ENCODE data around the gene RHBDD3.
"Not testable (repeated sequence)": the region's sequence is repeated elsewhere in the genome, so short reads cannot be mapped to it uniquely, and the experiment has no call there.

RHBDD3 gene

DNA sequence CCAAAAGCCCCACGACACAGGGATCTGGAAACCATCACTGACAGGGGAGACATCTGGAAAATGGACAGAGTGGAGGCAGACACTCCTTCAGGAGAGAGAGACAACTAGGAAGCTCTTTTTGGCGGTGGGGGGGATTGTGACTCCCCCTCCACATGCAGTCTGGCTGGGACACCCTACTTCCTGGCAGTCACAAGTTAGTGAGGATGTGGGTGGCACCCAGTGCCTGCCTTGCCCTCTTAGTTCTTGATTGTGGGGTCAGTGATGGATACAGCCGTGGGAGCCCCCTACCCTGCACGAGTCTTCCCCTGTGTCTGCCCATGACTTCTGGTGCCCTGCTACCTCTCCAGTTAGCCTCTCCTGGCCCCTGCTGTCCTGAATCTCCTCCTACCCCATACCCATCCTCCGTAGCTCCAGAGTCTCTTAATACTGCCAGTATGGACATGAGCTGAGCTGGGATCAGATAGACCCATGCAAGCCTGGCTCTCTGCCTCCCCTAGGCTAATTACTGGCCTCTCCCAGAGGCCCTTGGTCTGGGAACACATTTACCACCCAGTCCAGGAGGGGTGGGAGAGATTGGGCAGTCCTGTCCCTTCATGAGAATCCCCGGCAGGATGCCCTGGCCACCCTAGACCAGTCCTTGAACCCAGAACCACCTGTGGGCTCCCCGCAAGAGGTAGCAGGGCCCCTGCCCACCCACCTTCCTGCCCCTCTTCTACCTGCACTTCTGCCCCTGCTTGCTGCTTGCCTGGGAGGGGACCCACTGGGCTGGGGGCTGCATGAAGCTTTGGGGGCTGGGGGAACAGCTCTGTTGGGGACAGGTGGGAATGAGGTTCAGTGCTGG lies 22.8 kb downstream of the RHBDD3 start:
- DNase-seq: no peak
- Histone ChIP-seq H3K27ac (no peak overlapping the region), H3K27me3 (replicated peaks) (no peaks in the 10 kb centered on the region), H3K36me3 (replicated peaks) (no peaks in the 10 kb centered on the region), H3K4me3 (ENCODE audit: low read depth, low read length) (no peak overlapping the region)
- in situ Hi-C loops (cut with HindIII; ENCODE audit: low pct_ligation_motif_present, low sequenced_read_pairs): no loop called here
- TF ChIP-seq, protein P1, sequence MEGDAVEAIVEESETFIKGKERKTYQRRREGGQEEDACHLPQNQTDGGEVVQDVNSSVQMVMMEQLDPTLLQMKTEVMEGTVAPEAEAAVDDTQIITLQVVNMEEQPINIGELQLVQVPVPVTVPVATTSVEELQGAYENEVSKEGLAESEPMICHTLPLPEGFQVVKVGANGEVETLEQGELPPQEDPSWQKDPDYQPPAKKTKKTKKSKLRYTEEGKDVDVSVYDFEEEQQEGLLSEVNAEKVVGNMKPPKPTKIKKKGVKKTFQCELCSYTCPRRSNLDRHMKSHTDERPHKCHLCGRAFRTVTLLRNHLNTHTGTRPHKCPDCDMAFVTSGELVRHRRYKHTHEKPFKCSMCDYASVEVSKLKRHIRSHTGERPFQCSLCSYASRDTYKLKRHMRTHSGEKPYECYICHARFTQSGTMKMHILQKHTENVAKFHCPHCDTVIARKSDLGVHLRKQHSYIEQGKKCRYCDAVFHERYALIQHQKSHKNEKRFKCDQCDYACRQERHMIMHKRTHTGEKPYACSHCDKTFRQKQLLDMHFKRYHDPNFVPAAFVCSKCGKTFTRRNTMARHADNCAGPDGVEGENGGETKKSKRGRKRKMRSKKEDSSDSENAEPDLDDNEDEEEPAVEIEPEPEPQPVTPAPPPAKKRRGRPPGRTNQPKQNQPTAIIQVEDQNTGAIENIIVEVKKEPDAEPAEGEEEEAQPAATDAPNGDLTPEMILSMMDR (IDR thresholded peaks at IDR 0.05; ENCODE audit: low read depth, low read length, missing control alignments): no peak

DNA sequence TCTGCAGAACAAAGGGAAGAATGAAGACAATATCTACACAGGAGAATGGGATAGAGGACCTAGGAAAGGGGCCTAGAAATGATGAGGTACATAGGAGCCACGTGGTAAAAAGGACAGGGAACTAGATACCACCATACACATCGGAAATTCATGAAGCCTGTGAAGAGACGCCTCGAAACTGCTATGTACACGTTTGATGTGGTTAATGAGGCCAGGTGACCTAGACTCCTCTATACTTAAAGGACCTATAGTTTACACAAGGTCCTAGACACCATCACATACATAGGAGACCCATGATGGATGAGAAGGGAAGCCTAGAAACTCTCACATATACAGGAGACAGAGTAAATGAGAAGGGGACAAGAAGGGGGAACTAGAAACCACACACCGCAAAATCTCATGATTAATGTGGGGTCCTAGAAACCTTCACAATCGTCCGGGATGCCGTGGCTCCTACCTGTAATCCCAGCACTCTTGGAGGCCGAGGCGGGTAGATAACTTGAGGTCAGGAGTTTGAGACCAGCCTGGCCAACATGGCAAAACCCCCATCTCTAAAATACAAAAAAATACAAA lies 23.8 kb downstream of the RHBDD3 start:
- DNase-seq: no peak
- Histone ChIP-seq H3K27ac (no peak overlapping the region), H3K27me3 (replicated peaks) (no peaks in the 10 kb centered on the region), H3K4me3 (ENCODE audit: low read depth, low read length) (no peak overlapping the region), H3K36me3 (replicated peaks) (no peaks in the 10 kb centered on the region)
- TF ChIP-seq, protein P1 (IDR thresholded peaks at IDR 0.05; ENCODE audit: low read depth, low read length, missing control alignments): no peak
- in situ Hi-C loops (cut with HindIII; ENCODE audit: low pct_ligation_motif_present, low sequenced_read_pairs): no loop called here

DNA sequence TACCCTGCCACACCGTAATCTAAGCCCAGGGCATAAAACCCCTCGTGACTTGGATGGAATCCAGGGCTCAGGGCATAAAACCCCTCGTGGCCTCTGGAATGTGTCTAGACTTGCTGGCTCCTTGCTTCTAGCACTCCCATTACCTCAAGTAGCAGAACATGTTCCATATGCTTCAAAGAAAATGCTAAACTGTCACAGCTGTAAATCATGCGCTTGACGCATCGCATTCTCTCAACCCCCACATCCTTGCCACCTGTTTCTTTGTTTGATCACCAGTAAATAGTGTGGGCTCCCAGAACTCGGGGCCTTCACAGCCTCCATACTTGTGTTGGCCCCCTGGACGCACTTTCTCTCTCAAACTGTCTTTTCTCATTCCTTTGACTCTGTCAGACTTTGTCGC lies 27.3 kb downstream of the RHBDD3 start:
- in situ Hi-C loops (cut with HindIII; ENCODE audit: low pct_ligation_motif_present, low sequenced_read_pairs); H3K27ac ChIP-seq; DNase-seq; H3K4me3 ChIP-seq (ENCODE audit: low read depth, low read length); H3K27me3 ChIP-seq (replicated peaks); H3K36me3 ChIP-seq (replicated peaks): not testable (repeated sequence)

DNA sequence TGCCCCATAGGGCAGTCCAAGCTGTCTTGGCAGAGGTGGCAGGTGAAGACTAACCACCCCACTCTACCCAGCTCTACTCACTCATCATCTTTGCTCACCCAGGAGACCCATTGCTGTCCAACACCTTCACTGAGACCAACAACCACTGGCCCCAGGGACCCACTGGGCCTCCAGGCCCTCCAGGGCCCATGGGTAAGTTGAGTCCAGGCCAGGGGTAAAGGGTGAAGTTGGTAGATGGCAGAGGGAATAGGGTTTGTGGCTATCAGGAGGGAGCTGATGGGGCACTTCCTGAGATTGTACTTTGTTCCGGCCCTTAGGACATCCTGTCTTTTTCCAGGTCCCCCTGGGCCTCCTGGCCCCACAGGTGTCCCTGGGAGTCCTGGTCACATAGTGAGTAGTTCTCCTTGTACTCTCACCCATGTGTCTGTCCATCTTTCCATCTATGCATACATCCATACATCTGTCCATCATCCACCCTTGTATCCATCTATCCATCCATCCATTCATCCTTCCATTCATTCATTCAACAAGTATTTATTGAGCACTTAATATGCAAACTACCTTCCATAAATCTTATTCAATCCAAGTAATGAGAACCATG lies 34.4 kb downstream of the RHBDD3 start:
- Histone ChIP-seq H3K27ac (no peak overlapping the region), H3K36me3 (replicated peaks) (no peaks in the 10 kb centered on the region), H3K27me3 (replicated peaks) (no peaks in the 10 kb centered on the region), H3K4me3 (ENCODE audit: low read depth, low read length) (no peak overlapping the region)
- in situ Hi-C loops (cut with HindIII; ENCODE audit: low pct_ligation_motif_present, low sequenced_read_pairs): no loop called here
- no peak for DNase-seq
- TF ChIP-seq, protein P1 (IDR thresholded peaks at IDR 0.05; ENCODE audit: low read depth, low read length, missing control alignments): no peak

DNA sequence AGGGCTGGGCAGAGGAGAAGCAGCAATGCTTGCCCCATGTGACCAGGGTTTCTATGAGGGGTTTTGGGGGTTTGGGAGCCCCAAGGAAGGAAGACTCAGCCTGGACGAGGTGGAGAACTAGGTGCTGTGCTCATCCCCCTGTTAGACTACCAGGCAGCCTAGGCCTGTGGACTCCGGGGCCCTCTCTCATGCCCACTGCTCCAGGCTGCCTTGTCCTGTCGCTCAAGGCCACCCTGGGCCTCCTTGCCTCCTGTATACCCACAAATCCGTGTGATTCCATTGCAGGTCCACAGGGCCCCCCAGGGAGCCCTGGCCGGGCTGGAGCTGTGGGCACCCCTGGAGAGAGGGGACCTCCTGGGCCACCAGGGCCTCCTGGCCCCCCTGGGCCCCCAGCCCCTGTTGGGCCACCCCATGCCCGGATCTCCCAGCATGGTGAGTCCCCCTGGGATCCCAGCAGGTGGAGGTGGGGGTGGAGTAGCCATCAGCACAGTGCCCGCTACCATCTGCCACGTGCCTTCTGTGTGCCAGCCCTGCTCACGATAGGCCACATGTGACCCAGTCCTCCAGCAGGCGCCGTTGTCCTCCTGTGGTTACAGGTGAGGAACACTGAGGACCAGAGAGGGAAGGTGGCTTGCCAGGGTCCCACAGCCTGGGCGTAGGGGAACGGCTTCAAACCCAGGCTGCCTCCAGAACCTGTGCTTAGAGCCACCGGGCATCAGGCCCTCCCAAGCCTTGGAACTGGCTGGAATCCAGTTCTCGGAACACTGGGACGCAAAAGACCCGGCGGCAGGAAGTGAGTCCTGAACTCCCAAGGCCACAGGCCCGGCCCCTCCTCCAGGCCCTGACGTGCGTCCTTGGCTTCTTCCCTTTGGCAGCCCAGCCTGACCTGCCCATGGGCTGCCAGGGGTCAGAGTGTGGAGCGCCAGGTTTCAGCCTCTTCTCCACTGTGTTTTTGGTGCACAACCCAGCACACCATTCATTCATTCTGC lies 35.5 kb downstream of the RHBDD3 start:
- DNase-seq: no peak
- no peaks in the 10 kb centered on the region for H3K27me3 ChIP-seq (replicated peaks)
- H3K36me3 ChIP-seq (replicated peaks): no peaks in the 10 kb centered on the region
- TF ChIP-seq, protein P1 (IDR thresholded peaks at IDR 0.05; ENCODE audit: low read depth, low read length, missing control alignments): no peak
- no peak overlapping the region for H3K4me3 ChIP-seq (ENCODE audit: low read depth, low read length)
- H3K27ac ChIP-seq: no peak overlapping the region
- in situ Hi-C loops (cut with HindIII; ENCODE audit: low pct_ligation_motif_present, low sequenced_read_pairs): no loop called here

Measured in brain microvascular endothelial cell (primary cell).